Raji (cell line): Measurements from ENCODE around the gene DHRS12.

Experiments used
- POLR2A ChIP-seq: IDR thresholded peaks from 2 replicates; pipeline ENCODE4 v1.6.1; 2011; ENCODE audit warnings: low read depth, low read length, control low read depth; ENCODE audit not compliant: insufficient read depth

The DHRS12 gene

GRCh38 chr13:51742031-51742430 is 61.9 kb downstream of the DHRS12 start:
- TF ChIP-seq POLR2A = no peak

DNA sequence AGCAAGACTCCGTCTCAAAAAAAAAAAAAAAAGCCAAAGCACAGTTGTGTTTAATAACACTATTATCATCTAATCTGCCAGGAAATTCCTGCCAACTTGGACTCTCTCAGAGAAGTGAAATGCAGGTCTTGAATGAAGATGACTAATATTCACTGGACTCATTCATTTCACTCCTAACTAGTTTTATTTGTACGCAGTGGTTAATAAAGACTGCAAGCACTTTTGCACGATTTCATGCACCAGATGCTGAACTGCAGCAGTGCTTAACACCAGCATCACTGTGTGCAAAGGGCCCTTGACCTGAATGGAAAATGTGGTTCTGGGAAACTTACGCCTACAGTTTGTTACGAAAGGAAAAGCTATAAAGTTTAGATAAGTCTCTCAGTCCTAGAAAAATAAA is 63.3 kb downstream of the DHRS12 start:
- TF ChIP-seq POLR2A = no peak

DNA sequence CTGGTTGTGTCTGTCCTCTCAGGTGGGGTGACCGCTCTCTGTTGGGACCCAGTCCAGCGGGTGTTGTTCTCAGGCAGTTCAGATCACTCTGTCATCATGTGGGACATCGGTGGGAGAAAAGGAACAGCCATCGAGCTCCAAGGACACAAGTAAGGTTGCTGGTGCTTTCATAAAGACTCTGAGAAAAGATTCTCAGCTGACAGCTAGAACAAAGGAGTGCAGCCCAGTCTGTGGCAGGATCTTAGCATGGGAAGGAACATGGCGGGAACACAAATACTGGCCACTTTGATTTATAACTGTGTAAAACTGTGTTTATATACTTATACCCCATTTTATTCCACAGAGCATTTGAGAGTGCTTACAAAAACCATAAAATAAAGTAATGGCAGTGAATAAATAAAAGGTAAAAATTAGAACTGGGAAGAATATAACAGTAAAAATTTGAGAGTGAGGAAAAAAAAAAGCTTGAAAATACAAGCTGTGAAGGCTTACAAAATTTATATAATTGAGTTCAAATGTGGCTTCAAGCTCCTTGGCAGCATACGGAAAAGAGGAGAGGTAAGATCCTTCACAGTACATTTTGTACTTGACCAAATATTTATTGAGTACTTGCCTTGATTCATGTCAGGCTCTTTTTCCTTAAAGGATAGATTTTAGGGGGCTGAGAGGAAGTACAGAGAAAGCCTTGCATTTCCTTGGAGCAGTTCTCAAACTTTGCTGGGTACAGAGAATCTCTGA is 64.8 kb downstream of the DHRS12 start:
- no peak for TF ChIP-seq POLR2A

DNA sequence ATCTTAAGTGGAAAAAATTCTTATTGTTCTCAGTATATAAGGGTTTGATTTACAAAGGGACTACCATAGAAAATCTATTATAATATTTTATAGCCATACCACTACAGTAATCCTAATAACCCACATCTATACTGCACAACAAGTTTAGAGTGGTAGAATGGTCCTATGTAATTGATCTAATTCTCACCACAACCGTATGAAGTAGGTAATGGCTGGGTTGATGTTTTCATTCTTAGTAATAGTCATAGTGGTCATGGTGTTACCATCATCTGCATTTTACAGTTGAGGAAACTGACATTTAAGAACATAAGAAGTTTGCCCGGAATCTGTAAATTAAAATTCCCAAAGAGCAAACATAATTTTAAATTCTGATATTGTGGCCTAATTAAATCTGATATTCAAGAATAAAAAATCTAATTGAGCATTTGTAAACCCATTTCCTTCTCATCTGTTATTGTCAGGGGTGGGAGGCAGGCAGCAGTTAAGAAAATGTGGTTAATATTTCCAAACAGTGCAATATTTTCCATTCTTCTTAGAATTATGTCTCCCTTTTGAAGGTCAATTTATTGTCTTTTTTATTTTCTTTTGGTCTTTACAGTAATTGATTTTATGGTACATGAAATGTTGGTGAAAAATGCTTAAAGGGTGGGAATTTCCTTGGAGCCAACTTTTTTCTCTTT is 65.6 kb downstream of the DHRS12 start:
- no peak for TF ChIP-seq POLR2A

DNA sequence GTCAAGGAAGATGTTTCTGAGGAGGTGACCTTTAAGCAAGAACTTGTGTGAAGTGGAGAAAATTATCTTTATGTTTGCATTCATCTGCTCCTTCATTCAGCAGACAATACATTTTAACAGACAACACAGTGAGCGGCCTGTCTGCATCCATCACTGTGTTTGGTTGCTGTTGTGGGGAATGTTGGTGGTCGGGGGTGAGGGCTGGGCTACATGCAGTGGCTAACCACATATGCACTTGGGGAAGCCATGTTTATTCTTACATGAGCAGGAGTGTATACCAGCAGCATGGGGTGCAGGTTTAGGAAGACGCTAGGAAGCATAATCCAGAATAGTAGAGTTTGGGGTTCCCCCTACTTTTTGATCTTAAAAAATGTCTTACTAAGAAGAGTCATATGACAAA is 66.4 kb downstream of the DHRS12 start:
- no peak for TF ChIP-seq POLR2A

- no peak for TF ChIP-seq POLR2A
These were observed 69.2 kb downstream of the DHRS12 start for GRCh38 chr13:51734786-51735185.

GRCh38 chr13:51733374-51734298 is 70.3 kb downstream of the DHRS12 start:
- no peak for TF ChIP-seq POLR2A

- TF ChIP-seq POLR2A = no peak
These were observed 72.2 kb downstream of the DHRS12 start for GRCh38 chr13:51731759-51732158.

- TF ChIP-seq POLR2A = no peak
These were observed 73.0 kb downstream of the DHRS12 start for GRCh38 chr13:51730927-51731326.

DNA sequence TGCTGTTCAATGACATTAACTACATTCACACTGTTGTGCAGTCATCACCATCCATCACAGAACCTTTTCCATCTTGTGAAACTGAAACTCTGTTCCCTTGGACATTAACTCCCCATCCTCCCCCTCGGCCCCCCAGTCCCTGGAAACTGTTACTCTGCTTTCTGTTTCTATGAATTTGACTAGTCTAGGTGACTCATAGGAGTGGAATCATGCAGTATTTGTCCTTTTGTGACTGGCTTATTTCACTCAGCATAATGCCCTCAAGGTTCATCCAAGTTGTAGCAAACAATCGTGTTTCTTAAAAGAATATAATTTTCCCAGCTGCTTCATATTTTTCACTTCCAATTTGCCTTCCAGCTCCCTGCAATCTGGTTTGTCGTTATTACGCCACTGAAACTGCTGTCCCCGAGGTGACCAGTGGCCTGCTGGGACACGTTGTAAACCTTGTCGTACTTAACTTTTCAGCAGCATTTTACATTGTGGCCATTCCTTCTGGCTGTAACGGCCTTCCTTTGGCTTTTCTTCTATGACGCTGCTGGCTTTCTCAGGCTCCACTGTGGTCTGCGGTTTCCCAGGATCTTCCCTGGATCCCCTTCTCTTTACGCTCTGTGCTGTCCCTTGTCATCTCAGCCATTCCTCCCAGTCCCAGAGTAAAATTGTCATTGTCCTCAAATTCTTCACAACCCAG is 74.0 kb downstream of the DHRS12 start:
- no peak for TF ChIP-seq POLR2A

GRCh38 chr13:51728972-51729371 is 75.0 kb downstream of the DHRS12 start:
- TF ChIP-seq POLR2A = no peak

DNA sequence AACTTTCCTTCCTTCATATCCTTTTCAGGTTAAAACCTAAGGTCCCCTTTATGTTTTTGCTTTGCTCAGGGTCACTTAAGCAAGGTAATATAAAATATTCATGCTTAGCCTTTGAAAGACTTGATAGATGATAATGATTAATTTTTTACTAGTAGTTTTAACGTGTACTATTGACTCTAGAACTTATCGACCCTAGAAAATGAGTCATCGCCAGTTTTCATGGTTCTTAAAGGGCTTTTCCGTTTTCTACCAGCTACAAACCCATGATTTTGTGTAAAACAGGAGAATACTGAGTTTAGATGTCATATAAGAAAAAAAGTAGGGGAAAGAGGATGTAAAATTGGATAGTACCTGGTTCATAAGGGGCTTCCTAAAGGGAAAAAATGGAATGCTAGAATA is 75.7 kb downstream of the DHRS12 start:
- TF ChIP-seq POLR2A = no peak

- no peak for TF ChIP-seq POLR2A
These were observed 76.2 kb downstream of the DHRS12 start for GRCh38 chr13:51727634-51728274.

- TF ChIP-seq POLR2A = no peak
These were observed 77.3 kb downstream of the DHRS12 start for GRCh38 chr13:51726446-51727193.
